ENCODE measurements around the gene ATP8A1.

DNA sequence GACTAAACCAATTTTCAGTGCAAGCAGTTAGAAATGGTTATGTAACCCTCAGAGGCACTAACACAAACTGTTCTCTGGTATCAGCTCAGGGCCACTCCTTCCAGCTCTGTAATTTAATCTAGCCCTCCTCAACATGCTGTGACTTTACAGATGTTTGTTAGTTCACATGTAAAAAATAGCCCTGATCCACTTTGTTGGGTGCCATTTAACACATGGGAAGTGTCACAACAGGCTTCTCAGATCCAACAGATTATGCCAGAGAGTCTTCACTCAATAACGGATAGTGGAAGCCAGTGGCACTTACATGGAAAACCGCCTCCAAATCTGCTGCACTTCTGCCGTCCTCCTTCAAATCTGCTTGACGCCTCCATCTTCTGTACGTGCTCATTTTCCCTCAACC is 51.6 kb downstream of the ATP8A1 start:
- TF ChIP-seq, protein P1, sequence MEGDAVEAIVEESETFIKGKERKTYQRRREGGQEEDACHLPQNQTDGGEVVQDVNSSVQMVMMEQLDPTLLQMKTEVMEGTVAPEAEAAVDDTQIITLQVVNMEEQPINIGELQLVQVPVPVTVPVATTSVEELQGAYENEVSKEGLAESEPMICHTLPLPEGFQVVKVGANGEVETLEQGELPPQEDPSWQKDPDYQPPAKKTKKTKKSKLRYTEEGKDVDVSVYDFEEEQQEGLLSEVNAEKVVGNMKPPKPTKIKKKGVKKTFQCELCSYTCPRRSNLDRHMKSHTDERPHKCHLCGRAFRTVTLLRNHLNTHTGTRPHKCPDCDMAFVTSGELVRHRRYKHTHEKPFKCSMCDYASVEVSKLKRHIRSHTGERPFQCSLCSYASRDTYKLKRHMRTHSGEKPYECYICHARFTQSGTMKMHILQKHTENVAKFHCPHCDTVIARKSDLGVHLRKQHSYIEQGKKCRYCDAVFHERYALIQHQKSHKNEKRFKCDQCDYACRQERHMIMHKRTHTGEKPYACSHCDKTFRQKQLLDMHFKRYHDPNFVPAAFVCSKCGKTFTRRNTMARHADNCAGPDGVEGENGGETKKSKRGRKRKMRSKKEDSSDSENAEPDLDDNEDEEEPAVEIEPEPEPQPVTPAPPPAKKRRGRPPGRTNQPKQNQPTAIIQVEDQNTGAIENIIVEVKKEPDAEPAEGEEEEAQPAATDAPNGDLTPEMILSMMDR (IDR thresholded peaks at IDR 0.05) = no peak
- no peak for TF ChIP-seq POLR2AphosphoS5 (IDR thresholded peaks at IDR 0.05)

All from upper lobe of left lung (tissue), 4 donors.